ENCODE data around the gene FITM1. TPM values are rescaled to one million over a fixed set of nuclear protein-coding genes. Genes with fewer than 3 reads are reported as not detected.

Gene FITM1
- total and polyA plus RNA-seq, 11 donors: 43.3 to 276 (median 107) TPM

DNA sequence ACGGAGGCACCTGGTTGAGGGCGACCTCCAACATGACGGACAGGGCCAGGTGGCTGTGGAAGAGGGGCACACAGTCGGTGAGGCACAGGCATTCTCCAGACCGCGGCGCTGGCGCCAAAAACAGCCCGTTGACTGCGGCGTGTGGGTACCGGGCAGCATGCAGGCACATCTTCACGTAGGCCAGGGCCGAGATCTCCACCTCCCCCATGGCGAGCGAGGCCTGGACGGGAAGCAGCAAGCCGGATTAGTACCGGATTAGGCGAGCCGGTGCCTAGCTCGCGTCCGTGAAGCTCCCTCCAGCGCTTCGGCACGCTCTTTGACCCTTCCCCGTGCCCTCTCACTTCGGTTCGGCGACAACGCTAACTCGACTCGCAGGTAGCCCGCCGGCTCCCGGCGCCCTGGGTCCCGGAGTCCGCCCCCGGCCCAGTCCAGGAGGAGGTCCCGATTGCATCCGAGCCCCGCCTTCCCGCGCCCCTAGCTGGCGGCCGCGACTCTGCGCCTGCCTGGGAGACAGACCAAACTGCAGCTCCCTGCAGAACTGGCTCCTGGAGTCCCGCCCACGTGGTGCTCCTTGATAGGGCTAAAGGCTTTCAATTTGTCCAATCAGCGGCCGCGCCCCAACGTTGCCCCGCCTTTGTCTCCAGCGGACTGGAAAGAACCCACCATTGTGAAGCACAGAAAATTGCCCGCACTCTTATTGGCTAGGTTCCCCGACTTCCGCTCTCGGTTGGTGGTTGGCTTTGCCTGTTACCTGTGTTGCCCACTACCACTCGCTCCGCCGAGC, 10.8 kb downstream of the FITM1 start, which contains the start of gene EMC9:
EMC9 (minus strand) TSS at position 495 of the 784 bp plus-strand sequence; CDS start at position 208, 287 bp downstream.
- no peaks in the 10 kb centered on the region for H3K27me3 ChIP-seq
- ATAC-seq: peak; percentile 90 to 96 (median 94)
- no peaks in the 10 kb centered on the region for H3K9me3 ChIP-seq
- peak; percentile 100 for DNase-seq
- peak in 1 of 2 donors; percentile 94 for TF ChIP-seq POLR2A (IDR thresholded peaks at IDR 0.05)
- TF ChIP-seq, protein P1, sequence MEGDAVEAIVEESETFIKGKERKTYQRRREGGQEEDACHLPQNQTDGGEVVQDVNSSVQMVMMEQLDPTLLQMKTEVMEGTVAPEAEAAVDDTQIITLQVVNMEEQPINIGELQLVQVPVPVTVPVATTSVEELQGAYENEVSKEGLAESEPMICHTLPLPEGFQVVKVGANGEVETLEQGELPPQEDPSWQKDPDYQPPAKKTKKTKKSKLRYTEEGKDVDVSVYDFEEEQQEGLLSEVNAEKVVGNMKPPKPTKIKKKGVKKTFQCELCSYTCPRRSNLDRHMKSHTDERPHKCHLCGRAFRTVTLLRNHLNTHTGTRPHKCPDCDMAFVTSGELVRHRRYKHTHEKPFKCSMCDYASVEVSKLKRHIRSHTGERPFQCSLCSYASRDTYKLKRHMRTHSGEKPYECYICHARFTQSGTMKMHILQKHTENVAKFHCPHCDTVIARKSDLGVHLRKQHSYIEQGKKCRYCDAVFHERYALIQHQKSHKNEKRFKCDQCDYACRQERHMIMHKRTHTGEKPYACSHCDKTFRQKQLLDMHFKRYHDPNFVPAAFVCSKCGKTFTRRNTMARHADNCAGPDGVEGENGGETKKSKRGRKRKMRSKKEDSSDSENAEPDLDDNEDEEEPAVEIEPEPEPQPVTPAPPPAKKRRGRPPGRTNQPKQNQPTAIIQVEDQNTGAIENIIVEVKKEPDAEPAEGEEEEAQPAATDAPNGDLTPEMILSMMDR (IDR thresholded peaks at IDR 0.05): peak; percentile 26 to 75 (median 57)
- intact Hi-C loops (cut with DNase I): loop anchor here in 4 of 10 donors (2.0 to 5.0 kb wide), 3 partner anchors 26 to 91 kb away; partner anchors contain the start of genes DCAF11 (in 2 of the 4), NRL (in 2 of the 4), GMPR2 (in 1 of the 4) and NEDD8 (in 1 of the 4)
- H3K4me3 ChIP-seq: peak within 1 kb of the TSS; percentile 64 to 95 (median 72)
- H3K27ac ChIP-seq: peak within 1 kb of the TSS; percentile 59 to 96 (median 90)
- WGBS, 4 donors: 0 to 1% (median 0%) methylated on average over 20 to 65 of the region's 65 CpGs
- H3K36me3 ChIP-seq: peaks cover 0 to 57% (median 37%) of the 10 kb centered on the region in 9 donors
- H3K4me1 ChIP-seq: peaks cover 3 to 91% (median 44%) of the 10 kb centered on the region in 12 donors

DNA sequence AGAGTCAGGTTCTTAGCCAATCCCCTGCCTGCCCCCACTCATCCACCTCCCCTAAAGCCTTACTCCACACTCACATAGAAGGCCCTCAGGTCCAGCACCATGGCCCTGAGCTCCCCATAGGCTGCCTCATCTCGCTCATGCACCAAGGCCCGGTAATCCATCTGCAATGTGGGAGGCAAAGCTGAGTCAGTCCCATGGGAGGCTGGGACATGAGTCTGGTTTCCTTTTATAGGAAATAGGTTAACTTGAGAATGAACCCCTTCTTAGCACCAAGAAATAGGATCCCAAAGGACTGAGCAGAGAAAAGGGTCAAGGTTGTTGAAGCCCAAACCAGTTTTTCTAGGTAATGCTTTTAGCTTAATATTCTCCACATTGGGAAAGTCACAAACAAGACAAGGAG, 13.1 kb downstream of the FITM1 start:
- 54 to 70% (median 67%) methylated on average over 2 of the region's 2 CpGs for WGBS, 4 donors
- H3K27me3 ChIP-seq: no peaks in the 10 kb centered on the region
- H3K4me1 ChIP-seq: peaks cover 9 to 77% (median 39%) of the 10 kb centered on the region in 12 donors
- intact Hi-C loops (cut with DNase I): loop anchor here in 2 of 10 donors (5.0 kb wide), 2 partner anchors 36 to 89 kb away; partner anchors contain the start of genes GMPR2 (in 1 of the 2) and NEDD8 (in 1 of the 2)
- no peak for DNase-seq
- peak overlapping the region in 2 of 12 donors; percentile 12 to 20 for H3K27ac ChIP-seq
- H3K4me3 ChIP-seq: no peak overlapping the region
- no peaks in the 10 kb centered on the region for H3K9me3 ChIP-seq
- H3K36me3 ChIP-seq: peaks cover 0 to 41% (median 23%) of the 10 kb centered on the region in 9 donors
- TF ChIP-seq, protein P1 (IDR thresholded peaks at IDR 0.05): no peak
- no peak for TF ChIP-seq POLR2A (IDR thresholded peaks at IDR 0.05)
- ATAC-seq: no peak

DNA sequence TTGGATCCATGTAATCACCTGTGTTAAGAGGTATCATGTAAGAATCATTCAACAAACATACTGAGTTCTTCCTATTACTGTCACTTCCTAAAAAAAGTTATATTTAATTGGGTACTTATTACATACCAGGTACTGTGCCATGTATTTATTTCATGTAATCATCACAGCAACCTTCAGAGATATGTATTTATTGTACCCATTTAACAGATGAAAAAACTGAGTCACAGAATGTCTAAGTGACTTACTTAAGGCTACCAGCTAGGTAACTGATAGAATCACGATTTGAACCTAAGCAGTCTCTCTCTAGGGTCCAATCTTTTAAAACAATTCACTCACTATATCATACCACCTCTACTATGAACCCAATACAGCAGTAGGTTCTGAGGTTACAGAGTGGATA, 14.0 kb downstream of the FITM1 start:
- H3K4me3 ChIP-seq: peak overlapping the region in 1 of 12 donors; percentile 10
- peaks cover 0 to 41% (median 22%) of the 10 kb centered on the region in 9 donors for H3K36me3 ChIP-seq
- peaks cover 9 to 74% (median 40%) of the 10 kb centered on the region in 12 donors for H3K4me1 ChIP-seq
- no peak for ATAC-seq
- H3K9me3 ChIP-seq: no peaks in the 10 kb centered on the region
- 91 to 100% (median 93%) methylated on average over 1 of the region's 1 CpG for WGBS, 4 donors
- H3K27me3 ChIP-seq: no peaks in the 10 kb centered on the region
- TF ChIP-seq POLR2A (IDR thresholded peaks at IDR 0.05): no peak
- TF ChIP-seq, protein P1 (IDR thresholded peaks at IDR 0.05): no peak
- H3K27ac ChIP-seq: peak overlapping the region in 2 of 12 donors; percentile 12 to 15
- intact Hi-C loops (cut with DNase I): loop anchor here in 2 of 10 donors (5.0 kb wide), 2 partner anchors 37 to 88 kb away; partner anchors contain the start of genes GMPR2 (in 1 of the 2) and NEDD8 (in 1 of the 2)
- DNase-seq: no peak

DNA sequence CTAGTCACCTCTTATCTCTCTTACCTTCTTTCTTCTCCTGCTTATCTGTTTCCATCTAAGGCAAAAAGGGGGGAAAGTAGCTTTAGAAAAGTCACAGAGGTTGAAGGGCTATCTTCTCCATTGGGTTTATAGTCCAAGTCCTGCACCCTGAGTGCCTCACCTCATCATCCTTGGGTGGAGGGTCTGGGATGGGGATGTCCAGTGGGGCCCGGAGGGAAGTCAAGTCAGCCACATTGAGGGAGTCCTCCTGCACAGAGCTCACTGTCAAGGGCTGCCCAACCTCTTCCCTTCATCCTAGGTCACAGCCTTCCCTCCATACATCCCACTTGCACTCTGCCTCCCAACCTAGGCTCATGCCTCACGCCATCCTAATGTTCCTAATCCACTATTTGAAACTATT, 14.8 kb downstream of the FITM1 start:
- WGBS, 4 donors: 94 to 97% (median 96%) methylated on average over 2 of the region's 2 CpGs
- peaks cover 6 to 67% (median 33%) of the 10 kb centered on the region in 12 donors for H3K4me1 ChIP-seq
- peaks cover 0 to 43% (median 26%) of the 10 kb centered on the region in 9 donors for H3K36me3 ChIP-seq
- TF ChIP-seq, protein P1 (IDR thresholded peaks at IDR 0.05): no peak
- TF ChIP-seq POLR2A (IDR thresholded peaks at IDR 0.05): no peak
- H3K27me3 ChIP-seq: no peaks in the 10 kb centered on the region
- no peaks in the 10 kb centered on the region for H3K9me3 ChIP-seq
- DNase-seq (peak in 1 of 5 donors; percentile 26), ATAC-seq (no peak)
- H3K4me3 ChIP-seq: peak overlapping the region in 5 of 12 donors; percentile 79 to 94 (median 83)
- H3K27ac ChIP-seq: peak overlapping the region in 7 of 12 donors; percentile 92 to 97 (median 96)
- intact Hi-C loops (cut with DNase I): loop anchor here in 1 of 10 donors (5.0 kb wide), 1 partner anchor 33 kb away; the partner anchor contains the start of genes DCAF11 and NRL

All from heart left ventricle (tissue), 16 donors.